Measurements from ENCODE around the gene PGLYRP2.

The PGLYRP2 gene

DNA sequence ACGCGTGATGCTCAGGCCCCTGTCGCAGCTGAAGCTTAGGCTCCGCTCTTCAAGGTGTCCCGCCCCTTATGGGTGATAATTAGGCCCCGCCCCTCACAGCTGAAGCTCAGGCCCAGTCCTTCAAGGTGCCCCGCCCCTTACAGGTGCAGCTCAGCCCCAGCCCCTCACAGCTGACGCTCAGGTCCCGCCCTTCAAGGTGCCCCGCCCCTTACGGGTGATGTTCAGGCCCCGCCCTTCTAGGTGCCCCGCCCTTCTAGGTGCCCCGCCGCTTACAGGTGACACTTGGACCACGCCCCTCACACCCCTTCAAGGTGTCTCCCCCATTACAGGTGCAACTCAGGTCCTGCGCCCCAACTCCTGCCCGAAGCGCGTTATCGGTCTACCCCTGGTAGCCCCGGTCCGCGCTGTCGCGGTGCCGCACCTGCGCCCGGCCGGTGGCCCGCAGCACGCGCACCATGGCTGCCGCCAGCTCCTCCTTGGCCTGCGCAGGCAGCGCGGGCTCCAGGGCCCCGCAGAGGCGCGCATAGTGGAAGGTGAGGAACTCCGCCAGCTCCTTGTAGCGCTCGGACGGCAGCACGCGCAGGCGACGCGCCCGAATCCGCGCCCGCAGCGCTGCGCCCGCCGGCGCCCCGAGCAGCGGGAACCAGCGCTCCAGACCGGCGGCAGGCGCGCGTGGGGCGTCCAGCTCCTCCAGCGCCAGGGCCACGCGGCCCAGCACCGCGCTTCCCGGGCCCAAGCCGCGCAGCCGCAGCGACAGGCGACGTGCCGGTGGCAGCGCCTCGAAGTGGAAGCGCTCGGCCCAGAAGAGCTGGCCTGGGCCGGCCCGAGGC lies 22.2 kb downstream of the PGLYRP2 start:
- Mint-ChIP-seq H3K4me3 (no peak overlapping the region), H3K9me3 (no peaks in the 10 kb centered on the region), H3K36me3 (ENCODE audit: insufficient read depth) (peaks cover 81% of the 10 kb centered on the region), H3K27ac (no peak overlapping the region), H3K27me3 (no peaks in the 10 kb centered on the region), H3K4me1 (ENCODE audit: low read depth in 2 of 2) (peaks cover 26 to 36% of the 10 kb centered on the region in 2 donors)
- ATAC-seq (replicated peaks) (no peak), DNase-seq (no peak)

DNA sequence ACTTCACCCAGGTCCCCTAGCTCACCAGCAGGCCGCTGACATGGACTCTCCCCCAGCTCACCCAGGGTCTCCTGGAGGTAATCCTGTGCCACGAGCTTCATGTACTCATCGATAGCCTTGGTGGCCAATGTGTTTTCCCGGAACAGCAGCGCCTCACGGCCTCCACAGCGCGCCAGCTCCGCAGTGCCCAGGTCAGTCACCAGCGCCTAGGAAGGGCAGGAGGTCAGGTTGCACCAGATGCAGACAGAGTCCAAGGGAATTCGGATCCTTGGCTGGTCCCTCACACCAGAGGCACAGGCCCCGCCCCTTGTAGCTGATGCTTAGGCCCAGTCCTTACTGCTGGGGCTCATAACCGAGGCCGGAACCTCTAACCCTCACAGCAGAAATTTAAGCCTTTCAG lies 22.9 kb downstream of the PGLYRP2 start:
- no peak for ATAC-seq (replicated peaks)

DNA sequence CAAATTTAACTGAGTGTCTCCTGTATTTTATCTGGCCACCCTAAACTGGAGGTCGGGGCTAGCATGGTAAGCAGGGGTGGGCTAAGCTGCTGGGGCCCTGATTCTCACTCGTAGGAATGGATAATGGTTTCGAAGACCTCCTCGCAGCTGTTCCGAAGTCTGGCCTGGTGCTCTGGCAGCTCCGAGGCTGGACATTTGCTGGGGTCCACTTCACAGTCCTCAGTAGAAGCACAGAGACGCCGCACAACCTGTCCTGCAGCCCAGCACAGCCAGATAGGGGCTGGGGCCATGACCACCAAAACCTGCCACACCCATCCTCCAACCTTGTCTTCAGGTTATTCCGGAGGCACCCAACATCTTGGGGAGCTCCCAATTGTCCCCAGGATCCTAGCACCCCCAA lies 23.3 kb downstream of the PGLYRP2 start:
- Mint-ChIP-seq H3K36me3 (ENCODE audit: insufficient read depth) (peaks cover 80% of the 10 kb centered on the region), H3K27me3 (no peaks in the 10 kb centered on the region), H3K4me3 (no peak overlapping the region), H3K9me3 (no peaks in the 10 kb centered on the region), H3K27ac (no peak overlapping the region), H3K4me1 (ENCODE audit: low read depth in 2 of 2) (peaks cover 26 to 33% of the 10 kb centered on the region in 2 donors)
- DNase-seq (no peak), ATAC-seq (replicated peaks) (no peak)

More for the DNA sequence above, 22.9 kb downstream of the PGLYRP2 start:
- no peak for DNase-seq
- no peak overlapping the region for H3K4me3 Mint-ChIP-seq
- peaks cover 81% of the 10 kb centered on the region for H3K36me3 Mint-ChIP-seq (ENCODE audit: insufficient read depth)
- no peak overlapping the region for H3K27ac Mint-ChIP-seq
- no peaks in the 10 kb centered on the region for H3K27me3 Mint-ChIP-seq
- peaks cover 22 to 33% of the 10 kb centered on the region in 2 donors for H3K4me1 Mint-ChIP-seq (ENCODE audit: low read depth in 2 of 2)
- H3K9me3 Mint-ChIP-seq: no peaks in the 10 kb centered on the region

DNA sequence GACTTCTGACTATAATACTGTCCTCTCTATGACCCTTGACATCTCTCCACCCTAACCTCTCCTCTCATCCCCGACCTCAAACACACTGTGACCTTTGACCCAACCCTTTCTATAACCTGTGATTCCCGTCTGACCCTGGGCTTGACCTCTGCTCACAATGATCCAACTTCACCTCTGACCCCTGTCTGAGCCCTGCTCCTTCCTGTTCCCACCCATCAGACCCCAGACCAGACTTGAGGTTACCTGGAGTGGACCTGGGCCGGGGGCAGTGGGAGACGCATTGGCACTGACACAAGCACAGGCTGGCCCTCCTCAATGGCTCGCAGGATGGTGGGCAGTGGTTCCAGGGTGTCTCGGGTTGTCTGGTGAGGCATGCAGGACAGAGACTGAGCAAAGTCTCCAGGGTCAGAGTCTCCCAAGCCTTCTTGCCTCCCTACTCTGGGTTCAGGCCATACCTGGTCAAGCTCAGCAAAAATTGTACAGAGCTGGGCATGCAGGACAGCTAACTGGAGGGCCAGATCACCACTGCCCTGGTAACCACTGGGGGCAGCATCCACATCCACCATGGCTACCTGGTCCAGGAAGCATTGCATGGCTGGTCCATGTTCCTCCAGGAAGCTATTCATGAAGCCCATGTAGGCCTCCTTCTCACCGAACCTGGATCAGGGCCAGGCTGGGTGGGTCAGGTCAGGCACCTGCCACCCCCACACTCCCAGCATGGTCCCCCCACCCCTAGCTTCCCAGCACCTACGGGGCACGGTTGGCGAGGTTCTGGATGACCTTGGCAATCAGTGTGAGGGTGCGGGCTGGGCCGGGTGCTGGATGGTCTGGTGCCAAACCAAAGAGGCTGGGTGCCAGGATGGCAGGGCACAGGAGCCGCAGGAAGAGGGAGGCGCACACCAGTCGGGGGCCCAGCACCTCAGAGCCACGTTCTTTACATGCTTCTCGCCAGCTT lies 25.1 kb downstream of the PGLYRP2 start:
- peak overlapping the region; percentile 41 to 81 for H3K27ac Mint-ChIP-seq

DNA sequence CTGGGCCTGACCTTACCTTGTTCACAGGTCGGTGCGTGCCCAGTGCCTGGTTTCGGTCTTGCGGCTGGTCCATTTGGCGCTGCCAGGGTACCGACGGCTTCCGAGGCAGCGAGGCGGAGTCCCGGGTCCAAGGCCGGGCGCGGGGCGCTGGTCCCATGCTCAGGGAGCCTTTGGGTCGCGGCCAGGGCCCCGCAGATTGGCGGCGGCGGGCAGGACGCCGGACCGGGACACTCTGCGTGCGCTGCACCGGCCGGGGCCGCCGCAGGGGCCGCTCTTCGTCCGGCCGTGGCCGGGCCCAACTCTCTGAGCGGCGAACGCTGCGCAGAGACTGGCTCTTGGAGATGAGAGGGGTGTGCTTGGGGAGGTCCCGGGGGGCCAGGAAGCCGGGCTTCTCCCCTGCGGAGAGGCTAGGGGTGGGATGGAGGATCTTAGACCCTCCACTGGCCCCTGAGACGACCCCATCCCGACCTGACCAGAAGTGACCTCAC lies 26.2 kb downstream of the PGLYRP2 start:
- Mint-ChIP-seq H3K27ac (peak overlapping the region; percentile 41 to 81), H3K4me3 (no peak overlapping the region), H3K36me3 (ENCODE audit: insufficient read depth) (peaks cover 65% of the 10 kb centered on the region), H3K27me3 (no peaks in the 10 kb centered on the region), H3K9me3 (no peaks in the 10 kb centered on the region), H3K4me1 (ENCODE audit: low read depth in 2 of 2) (peaks cover 35 to 45% of the 10 kb centered on the region in 2 donors)
- ATAC-seq (replicated peaks): no peak
- no peak for DNase-seq

More for the DNA sequence above, 25.1 kb downstream of the PGLYRP2 start:
- no peaks in the 10 kb centered on the region for H3K27me3 Mint-ChIP-seq
- peaks cover 29 to 37% of the 10 kb centered on the region in 2 donors for H3K4me1 Mint-ChIP-seq (ENCODE audit: low read depth in 2 of 2)
- peaks cover 74% of the 10 kb centered on the region for H3K36me3 Mint-ChIP-seq (ENCODE audit: insufficient read depth)
- no peaks in the 10 kb centered on the region for H3K9me3 Mint-ChIP-seq
- ATAC-seq (replicated peaks) (no peak), DNase-seq (no peak)
- no peak overlapping the region for H3K4me3 Mint-ChIP-seq

DNA sequence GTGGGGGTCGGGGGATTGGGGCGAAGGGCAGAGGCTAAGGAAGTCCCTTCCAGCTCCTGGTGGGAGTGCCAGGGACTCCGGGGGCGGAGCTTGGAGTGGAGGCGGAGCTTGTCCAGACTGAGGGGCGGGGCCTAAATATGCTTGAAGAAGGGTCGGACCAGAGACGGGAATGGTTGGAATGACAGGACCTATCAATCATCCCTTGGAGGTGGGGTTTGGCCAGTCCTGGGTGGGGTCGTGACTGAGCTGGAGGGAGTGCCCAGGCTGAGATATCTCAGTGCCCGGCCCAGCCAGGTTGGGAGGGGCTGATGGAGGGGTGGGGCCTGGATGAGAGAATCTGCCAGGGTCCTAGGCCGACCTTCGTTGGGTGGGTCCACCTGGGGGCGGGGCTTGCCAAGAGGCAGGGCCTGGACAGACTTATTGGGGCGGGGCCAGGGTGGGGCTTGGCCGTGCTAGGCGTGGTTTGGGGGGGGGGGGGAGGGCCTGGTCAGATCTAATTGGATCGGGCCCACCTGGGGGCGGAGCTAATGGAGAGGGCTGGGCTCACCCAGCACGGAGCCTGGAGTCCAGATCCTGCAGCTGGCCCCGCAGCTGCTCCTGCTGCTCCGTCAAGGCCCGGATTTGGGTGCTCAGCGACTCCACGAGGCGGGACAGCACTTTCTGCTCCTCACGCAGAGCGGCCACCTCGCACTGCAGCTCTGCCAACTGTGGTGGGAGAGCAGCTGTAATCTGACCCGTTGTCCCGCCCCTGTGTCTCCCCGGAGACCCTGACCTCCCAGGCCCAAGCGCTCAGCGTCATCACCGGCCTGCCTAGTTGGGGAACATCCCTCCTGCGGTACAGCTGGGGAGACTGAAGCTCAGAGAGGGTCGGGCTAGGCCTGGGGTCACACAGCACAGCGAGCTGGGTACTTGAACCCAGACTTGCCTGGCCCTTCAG lies 26.9 kb downstream of the PGLYRP2 start:
- no peak overlapping the region for H3K4me3 Mint-ChIP-seq
- no peak for DNase-seq
- H3K4me1 Mint-ChIP-seq (ENCODE audit: low read depth in 2 of 2): peaks cover 32 to 41% of the 10 kb centered on the region in 2 donors
- peaks cover 59% of the 10 kb centered on the region for H3K36me3 Mint-ChIP-seq (ENCODE audit: insufficient read depth)
- no peak for ATAC-seq (replicated peaks)
- H3K27me3 Mint-ChIP-seq: no peaks in the 10 kb centered on the region
- peak overlapping the region in 1 of 2 donors; percentile 90 for H3K27ac Mint-ChIP-seq
- H3K9me3 Mint-ChIP-seq: no peaks in the 10 kb centered on the region

DNA sequence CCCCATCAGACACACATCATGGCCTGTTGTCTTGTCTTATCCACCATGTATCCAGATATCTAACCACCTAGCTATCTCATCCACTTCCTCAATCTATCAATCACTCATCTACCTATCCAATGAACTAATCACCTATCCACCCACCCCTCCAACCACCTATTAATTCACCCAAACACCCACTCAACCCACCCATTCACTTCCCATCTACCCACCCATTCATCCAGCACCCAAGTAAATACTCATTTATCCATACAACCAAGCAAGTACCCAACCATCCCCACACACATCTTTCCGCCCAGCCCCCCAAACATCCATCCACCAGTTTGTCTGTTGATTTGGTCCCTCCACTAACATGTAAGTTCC lies 28.8 kb downstream of the PGLYRP2 start:
- ATAC-seq (replicated peaks) (no peak), DNase-seq (no peak)
- peak overlapping the region; percentile 61 to 80 for H3K4me3 Mint-ChIP-seq
- no peaks in the 10 kb centered on the region for H3K27me3 Mint-ChIP-seq
- peak overlapping the region; percentile 47 to 90 for H3K27ac Mint-ChIP-seq
- H3K36me3 Mint-ChIP-seq (ENCODE audit: insufficient read depth): peaks cover 49% of the 10 kb centered on the region
- H3K4me1 Mint-ChIP-seq (ENCODE audit: low read depth in 2 of 2): peaks cover 33 to 41% of the 10 kb centered on the region in 2 donors
- no peaks in the 10 kb centered on the region for H3K9me3 Mint-ChIP-seq

DNA sequence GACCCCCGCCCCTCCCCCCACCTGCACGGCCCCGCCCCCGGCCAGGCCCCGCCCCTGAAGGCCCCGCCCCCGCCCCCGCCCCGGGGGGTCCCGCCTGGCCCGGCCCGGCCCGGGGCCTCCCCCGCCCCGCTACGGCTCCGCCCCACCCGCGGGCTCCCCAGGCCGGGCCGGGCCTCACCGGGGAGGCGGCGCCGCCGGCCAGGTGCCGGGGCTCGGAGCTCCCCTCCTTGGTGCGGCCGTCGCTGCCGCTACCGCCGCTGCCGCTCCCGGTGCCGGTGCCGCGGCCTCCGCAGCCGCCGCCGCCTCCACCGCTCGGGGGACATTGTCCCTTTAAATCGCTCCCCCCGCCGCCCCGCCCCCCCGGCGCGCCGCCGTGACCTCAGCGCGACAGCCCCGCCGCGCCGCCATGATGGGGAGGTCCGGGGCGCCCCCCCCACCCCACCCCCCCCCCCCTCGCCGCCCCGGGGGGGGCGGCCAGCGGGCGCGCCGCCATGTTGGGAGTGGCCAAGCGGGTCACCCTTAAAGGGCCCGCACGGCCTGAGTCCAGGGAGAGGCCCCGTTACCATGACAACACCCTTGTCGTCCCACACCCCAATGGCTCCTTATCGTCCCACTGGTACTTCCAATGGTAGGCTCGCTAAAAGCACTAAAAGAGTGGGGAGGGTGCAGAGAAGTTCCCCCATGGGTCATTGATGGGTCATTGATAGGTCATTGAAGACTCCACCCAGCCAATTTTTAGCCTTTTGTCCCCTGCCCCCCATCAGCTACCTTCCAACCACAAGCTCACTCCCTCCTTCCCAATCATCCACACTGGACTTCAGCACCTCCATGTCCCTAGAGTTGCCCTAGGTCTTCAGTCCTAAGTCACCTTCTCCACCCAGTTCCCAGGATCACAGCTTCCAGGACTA lies 29.4 kb downstream of the PGLYRP2 start, which contains the start of gene WIZ:
TSS of gene WIZ (minus strand) at position 337 of the 908 bp plus-strand sequence. CDS start 1,649 bp downstream, outside the sequence.
- ATAC-seq (replicated peaks): peak; percentile 83
- H3K27me3 Mint-ChIP-seq: no peaks in the 10 kb centered on the region
- peaks cover 43% of the 10 kb centered on the region for H3K36me3 Mint-ChIP-seq (ENCODE audit: insufficient read depth)
- peak; percentile 83 to 88 (median 85) for DNase-seq
- H3K4me1 Mint-ChIP-seq (ENCODE audit: low read depth in 2 of 2): peaks cover 28 to 34% of the 10 kb centered on the region in 2 donors
- peak within 1 kb of the TSS; percentile 61 to 80 for H3K4me3 Mint-ChIP-seq
- peak within 1 kb of the TSS; percentile 47 to 90 for H3K27ac Mint-ChIP-seq
- H3K9me3 Mint-ChIP-seq: no peaks in the 10 kb centered on the region

DNA sequence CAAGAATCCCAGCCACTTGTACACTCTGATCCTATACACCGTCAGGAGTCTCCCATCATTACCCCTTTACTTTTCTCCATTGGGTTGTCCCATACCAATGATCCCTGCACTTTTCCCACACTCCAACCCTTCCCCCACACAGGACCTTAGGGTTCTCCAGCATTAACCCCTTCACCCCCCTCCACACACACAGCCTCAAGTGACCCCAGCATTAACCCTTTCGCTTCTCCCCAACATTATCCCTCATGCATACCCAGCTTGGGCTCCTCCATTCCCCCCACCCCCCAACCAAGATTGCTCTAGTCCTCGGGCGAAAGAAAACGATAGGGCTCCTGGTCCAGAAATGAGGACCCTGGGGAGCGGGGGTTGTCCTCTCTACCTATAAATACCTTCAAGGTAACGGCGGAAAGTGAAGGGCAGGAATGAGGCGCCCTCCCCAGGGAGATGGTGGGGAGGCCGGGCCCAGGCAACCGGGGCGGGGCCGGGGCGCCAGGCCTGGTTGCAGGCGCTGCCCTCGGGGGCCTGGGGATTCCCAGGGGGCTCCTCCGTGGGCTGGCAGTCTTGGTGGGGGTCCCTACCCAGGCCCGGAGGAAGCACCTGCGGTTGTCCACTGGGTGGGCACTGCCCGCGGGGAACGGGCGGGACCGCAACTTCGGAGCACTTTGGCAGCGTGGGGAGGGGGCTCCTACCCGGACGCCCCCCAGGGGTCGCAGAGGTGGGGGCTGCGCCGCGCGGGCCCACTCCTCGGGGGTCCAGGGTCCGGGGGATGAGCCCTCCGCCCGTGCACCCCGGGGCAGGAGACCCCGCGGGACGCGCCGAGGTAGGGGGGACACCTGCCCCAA lies 30.3 kb downstream of the PGLYRP2 start:
- peaks cover 34% of the 10 kb centered on the region for H3K36me3 Mint-ChIP-seq (ENCODE audit: insufficient read depth)
- peak overlapping the region; percentile 47 for H3K27ac Mint-ChIP-seq
- DNase-seq (no peak), ATAC-seq (replicated peaks) (no peak)
- peaks cover 25 to 30% of the 10 kb centered on the region in 2 donors for H3K4me1 Mint-ChIP-seq (ENCODE audit: low read depth in 2 of 2)
- no peaks in the 10 kb centered on the region for H3K9me3 Mint-ChIP-seq
- H3K4me3 Mint-ChIP-seq: peak overlapping the region; percentile 51
- H3K27me3 Mint-ChIP-seq: no peaks in the 10 kb centered on the region

DNA sequence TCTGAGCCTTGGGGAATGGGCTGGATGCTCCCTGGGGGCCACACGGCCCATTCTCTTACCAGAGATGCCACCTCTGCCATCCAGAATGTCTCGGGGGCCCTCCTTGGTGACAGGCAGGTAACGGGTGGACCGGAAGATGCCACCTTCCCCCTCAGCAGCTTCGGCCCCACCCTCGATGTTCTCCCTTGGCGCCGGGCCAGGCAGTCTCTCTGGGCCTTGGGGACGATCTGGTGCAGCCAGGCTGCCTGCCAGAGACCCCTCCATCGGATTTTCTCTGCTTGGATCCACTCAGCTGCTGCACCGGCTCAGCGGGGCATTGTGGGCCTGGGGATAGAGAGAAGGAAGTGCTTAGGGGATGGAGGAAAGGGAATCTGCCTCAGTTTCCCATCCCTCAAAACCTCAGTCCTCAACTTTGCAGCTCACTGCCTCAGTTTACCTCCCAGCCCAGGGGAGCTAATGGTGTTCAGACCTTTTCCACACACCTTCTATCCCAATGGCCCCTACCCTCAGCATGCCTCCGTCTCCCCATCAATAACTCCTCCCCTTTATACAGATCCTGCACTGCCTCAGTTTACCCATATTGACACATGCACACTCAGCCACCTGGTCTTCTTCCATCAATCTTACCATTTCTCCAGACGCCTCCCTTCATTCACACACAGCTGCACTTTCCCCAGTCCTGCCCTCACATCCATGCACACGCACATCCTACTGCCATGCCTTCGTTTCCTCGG lies 31.1 kb downstream of the PGLYRP2 start:
- H3K27ac Mint-ChIP-seq: peak overlapping the region; percentile 47
- no peak for ATAC-seq (replicated peaks)

DNA sequence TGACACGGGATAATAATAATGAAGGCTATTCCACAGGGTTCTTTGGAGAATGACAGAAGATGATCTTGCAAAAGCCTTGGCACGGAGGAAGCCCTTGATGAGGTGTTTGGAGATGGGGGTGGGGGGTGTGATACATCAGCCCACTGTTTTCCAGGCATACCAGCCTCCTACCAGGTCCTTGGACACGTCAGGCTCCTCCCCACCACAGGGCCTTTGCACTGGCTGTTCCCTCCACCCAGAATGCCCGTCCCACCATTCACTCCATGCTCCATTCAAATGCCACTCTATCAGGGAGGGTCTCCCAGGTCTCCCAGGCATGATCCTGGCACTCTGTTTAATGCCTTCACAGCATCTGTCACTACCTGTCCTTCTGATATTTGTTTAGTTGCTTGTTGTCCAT lies 32.2 kb downstream of the PGLYRP2 start:
- ATAC-seq (replicated peaks): no peak
- Mint-ChIP-seq H3K4me1 (ENCODE audit: low read depth in 2 of 2) (peaks cover 21 to 22% of the 10 kb centered on the region in 2 donors), H3K4me3 (no peak overlapping the region), H3K27me3 (no peaks in the 10 kb centered on the region), H3K36me3 (ENCODE audit: insufficient read depth) (peaks cover 19% of the 10 kb centered on the region), H3K9me3 (no peaks in the 10 kb centered on the region), H3K27ac (peak overlapping the region in 1 of 2 donors; percentile 42)
- DNase-seq: no peak

More for the DNA sequence above, 31.1 kb downstream of the PGLYRP2 start:
- Mint-ChIP-seq H3K9me3 (no peaks in the 10 kb centered on the region), H3K4me3 (peak overlapping the region; percentile 51), H3K36me3 (ENCODE audit: insufficient read depth) (peaks cover 26% of the 10 kb centered on the region), H3K4me1 (ENCODE audit: low read depth in 2 of 2) (peaks cover 23% of the 10 kb centered on the region in 2 donors), H3K27me3 (no peaks in the 10 kb centered on the region)
- DNase-seq: no peak
